GM10266 (cell line): ENCODE data around the gene ZNF155.

Experiments used
- DNase-seq: peaks from one replicate; pipeline ENCODE4 v3.0.0; 2012; ENCODE audit errors: extremely low spot score
- TF ChIP-seq, protein P1 (sequence below): IDR thresholded peaks from 2 replicates; pipeline ENCODE4 v1.5.1; 2012; ENCODE audit warnings: mild to moderate bottlenecking, low read depth; ENCODE audit not compliant: control insufficient read depth, insufficient read depth; ENCODE audit errors: missing control alignments

Gene ZNF155

DNA sequence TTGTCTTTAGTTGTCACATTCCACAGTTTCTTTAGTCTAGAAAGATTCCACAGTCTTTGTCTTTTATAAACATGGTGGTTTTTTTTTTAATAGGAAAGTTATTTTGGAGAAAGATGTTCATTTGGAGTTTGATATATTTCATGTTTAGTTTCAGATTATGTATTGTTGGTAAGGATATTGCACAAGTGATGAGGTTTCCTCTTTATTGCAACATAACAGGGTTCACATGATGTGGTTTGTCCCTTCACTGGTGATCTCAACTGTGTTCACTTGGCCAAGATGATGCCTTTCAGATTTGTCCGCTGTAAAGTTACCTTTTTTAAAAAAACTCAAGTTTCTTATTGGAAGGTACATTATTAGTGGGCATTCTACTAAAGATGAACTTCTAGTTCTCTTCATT is 22.0 kb downstream of the ZNF155 start:
- no peak for DNase-seq
- TF ChIP-seq, protein P1, sequence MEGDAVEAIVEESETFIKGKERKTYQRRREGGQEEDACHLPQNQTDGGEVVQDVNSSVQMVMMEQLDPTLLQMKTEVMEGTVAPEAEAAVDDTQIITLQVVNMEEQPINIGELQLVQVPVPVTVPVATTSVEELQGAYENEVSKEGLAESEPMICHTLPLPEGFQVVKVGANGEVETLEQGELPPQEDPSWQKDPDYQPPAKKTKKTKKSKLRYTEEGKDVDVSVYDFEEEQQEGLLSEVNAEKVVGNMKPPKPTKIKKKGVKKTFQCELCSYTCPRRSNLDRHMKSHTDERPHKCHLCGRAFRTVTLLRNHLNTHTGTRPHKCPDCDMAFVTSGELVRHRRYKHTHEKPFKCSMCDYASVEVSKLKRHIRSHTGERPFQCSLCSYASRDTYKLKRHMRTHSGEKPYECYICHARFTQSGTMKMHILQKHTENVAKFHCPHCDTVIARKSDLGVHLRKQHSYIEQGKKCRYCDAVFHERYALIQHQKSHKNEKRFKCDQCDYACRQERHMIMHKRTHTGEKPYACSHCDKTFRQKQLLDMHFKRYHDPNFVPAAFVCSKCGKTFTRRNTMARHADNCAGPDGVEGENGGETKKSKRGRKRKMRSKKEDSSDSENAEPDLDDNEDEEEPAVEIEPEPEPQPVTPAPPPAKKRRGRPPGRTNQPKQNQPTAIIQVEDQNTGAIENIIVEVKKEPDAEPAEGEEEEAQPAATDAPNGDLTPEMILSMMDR, result no peak

DNA sequence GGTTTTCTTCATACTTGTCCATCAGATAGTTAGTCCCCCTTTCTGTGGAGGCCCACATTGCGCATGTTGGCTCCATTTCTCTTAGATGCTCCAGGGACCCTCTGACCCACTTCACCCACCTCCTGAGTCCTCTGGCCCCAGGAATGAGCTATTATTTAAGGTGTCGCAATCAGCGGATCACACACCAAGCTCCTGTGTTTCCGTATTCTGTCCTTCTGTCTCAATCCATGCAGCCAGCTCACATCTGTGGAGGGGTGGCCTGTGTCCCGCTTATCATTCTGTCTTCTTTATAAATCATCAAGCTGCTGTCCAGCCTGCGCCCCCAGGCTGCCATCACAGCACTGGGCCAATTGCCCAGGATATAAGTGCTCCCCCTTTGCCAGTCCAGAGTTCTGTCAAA is 23.5 kb downstream of the ZNF155 start:
- DNase-seq, result no peak
- TF ChIP-seq, protein P1, result no peak

DNA sequence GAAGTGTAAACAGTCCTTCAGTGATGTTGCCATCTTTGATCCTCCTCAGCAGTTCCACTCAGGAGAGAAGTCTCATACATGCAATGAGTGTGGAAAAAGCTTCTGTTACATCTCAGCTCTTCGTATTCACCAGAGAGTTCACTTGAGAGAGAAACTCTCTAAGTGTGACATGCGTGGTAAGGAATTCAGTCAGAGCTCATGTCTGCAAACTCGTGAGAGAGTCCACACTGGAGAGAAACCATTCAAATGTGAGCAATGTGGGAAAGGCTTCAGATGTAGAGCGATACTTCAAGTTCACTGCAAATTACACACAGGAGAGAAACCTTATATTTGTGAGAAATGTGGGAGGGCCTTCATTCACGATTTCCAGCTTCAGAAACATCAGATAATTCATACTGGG is 26.5 kb downstream of the ZNF155 start:
- TF ChIP-seq, protein P1, result no peak
- DNase-seq, result no peak

DNA sequence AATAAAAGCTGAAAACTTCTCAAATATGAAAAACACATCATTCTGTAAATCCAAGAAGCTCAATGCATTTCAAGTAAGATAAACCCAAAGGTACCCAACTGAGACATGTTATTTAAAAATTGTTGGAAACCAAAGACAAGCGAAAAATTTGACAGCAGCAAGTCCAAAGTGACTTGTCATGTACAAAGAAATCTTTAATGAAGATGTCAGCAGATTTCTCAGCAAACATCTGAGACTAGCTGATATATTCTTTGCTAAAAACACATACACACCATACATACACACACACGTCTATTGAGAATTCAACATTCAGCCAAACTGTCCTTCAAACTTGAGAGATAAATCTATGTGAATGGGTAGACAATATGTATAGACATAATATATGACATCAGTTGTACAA is 35.5 kb downstream of the ZNF155 start:
- TF ChIP-seq, protein P1, result no peak
- DNase-seq, result no peak

DNA sequence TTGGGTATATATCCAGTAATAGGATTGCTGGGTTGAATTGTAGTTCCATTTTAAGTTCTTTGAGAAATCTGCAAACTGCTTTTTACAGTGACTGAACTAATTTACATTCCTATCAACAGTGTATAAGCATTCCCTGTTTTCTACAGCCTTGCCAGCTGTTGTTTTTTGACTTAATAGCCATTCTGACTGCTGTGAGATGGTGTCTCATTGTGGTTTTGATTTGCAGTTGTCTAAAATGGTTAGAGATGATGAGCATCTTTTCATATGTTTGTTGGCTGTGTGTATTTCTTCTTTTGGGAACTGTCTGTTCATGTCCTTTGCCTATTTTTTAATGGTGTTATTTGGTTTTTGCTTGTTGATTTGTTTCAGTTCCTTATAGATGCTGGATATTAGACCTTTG is 37.2 kb downstream of the ZNF155 start:
- TF ChIP-seq, protein P1, result no peak
- no peak for DNase-seq

DNA sequence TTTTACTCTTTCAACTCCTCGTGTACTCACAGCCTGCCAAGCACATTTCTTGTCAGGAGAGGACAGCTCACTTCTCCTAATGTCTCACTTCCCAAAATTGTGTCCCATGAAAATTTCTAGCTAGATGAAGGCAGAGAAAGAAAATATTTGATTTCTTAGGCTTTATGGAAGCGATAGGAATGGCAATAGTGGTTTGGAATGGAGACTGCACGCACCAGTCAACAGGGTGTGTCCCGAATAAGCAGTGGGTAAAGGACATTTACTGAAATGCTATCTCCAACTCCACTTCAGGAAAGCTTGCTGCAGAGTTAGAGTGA is 40.9 kb downstream of the ZNF155 start:
- DNase-seq, result no peak
- TF ChIP-seq, protein P1, result no peak

DNA sequence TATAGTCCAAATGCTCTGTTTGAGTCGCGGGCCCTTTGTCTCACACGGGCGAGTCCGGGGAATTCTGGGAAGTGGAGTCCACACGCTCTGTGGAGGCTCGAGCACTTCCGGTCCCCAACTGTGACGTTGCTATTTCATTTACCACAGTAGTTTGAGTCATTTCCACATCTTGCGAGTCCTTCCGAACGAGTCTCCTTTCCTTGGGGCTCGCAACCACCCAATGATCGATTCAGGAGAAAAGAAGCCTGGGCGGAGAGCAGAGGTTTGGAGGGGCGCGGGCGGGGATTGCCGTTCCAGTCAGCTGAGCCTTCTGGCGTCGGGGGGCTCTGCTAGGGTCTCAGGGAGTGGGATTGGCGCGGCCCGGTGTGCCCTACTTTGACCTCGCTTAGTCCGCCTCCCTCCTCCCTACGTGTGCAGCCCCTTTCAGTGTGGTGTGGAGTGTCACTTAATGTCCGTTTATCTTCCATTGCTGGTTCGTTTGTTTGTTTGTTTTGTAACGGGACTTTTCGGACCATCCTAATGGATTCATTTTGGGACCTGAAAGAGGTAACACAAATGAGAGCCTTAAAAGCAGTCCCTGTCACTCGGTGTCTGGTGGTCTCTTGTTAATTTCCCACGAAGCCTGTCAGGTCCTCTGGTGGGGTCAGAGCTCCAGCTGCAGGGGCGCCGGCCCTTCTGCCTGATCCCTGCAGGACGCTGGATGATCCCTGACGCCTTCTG is 41.4 kb downstream of the ZNF155 start, which contains the start of gene ZNF222:
TSS of gene ZNF222 (plus strand) at position 163 of the 720 bp plus-strand sequence. CDS start at position 221, 58 bp downstream.
- TF ChIP-seq, protein P1, result no peak
- peak; percentile 73 for DNase-seq
